OCI-LY3 (cell line): Measurements from ENCODE around the gene BBX.

Experiments used
- H2AFZ ChIP-seq: fragments of 200-600, 300-600 bp; shearing (Covaris generic); 2 replicates; pipeline ENCODE4 v1.6.0; 2014; ENCODE audit warnings: antibody characterized with exemption, low read depth, low read length
- H3K27ac ChIP-seq: fragments of 200-600, 300-600 bp; sonication (generic); 2 replicates; pipeline ENCODE4 v1.5.1; 2014; ENCODE audit warnings: mild to moderate bottlenecking, low read length, moderate library complexity, mixed read lengths
- H3K27me3 ChIP-seq: fragments of 200-600, 300-600 bp; sonication (generic); 2 replicates; pipeline ENCODE4 v1.6.1; 2014; ENCODE audit warnings: low read depth, low read length, mixed read lengths
- H3K36me3 ChIP-seq: fragments of 200-600, 300-600 bp; sonication (generic); replicated peaks from 2 replicates; pipeline ENCODE3; 2014; ENCODE audit warnings: low read depth, low read length, mixed read lengths
- H3K4me1 ChIP-seq: fragments of 300-600, 200-600 bp; sonication (generic); 2 replicates; pipeline ENCODE4 v1.6.1; 2014; ENCODE audit warnings: low read length, mixed read lengths
- H3K4me2 ChIP-seq: fragments of 200-600, 300-600 bp; sonication (generic); 2 replicates; pipeline ENCODE4 v1.6.1; 2014; ENCODE audit warnings: low read length, mixed read lengths
- H3K4me3 ChIP-seq: fragments of 300-600, 200-600 bp; sonication (generic); 2 replicates; pipeline ENCODE4 v1.5.1; 2014; ENCODE audit warnings: antibody characterized with exemption, mild to moderate bottlenecking, low read length, moderate library complexity
- H3K79me2 ChIP-seq: fragments of 300-600, 200-600 bp; shearing (Covaris generic); 2 replicates; pipeline ENCODE4 v1.6.1; 2014; ENCODE audit warnings: mild to moderate bottlenecking, low read length, mixed read lengths
- H3K9ac ChIP-seq: fragments of 300-600, 200-600 bp; shearing (Covaris generic); 2 replicates; pipeline ENCODE4 v1.6.0; 2014; ENCODE audit warnings: mild to moderate bottlenecking, low read length, moderate library complexity
- H3K9me3 ChIP-seq: fragments of 200-600, 300-600 bp; shearing (Covaris generic); 2 replicates; pipeline ENCODE4 v1.6.1; 2014; ENCODE audit warnings: low read length, mixed read lengths; ENCODE audit not compliant: insufficient read depth
- H4K20me1 ChIP-seq: fragments of 200-600, 300-600 bp; sonication (generic); 2 replicates; pipeline ENCODE4 v1.6.1; 2016; ENCODE audit warnings: low read length, mixed read lengths; ENCODE audit not compliant: insufficient read depth
- CTCF ChIP-seq: fragments of 200-600, 300-600 bp; sonication (generic); IDR thresholded peaks from 2 replicates; pipeline ENCODE4 v1.5.1; 2014; ENCODE audit warnings: antibody characterized with exemption, low read length, low read depth
- EZH2phosphoT487 ChIP-seq: fragments of 200-600 bp; shearing (Covaris generic); IDR thresholded peaks from 2 replicates; pipeline ENCODE4 v1.6.1; 2018; ENCODE audit warnings: antibody characterized with exemption, mixed run types, low read depth

The BBX gene

DNA sequence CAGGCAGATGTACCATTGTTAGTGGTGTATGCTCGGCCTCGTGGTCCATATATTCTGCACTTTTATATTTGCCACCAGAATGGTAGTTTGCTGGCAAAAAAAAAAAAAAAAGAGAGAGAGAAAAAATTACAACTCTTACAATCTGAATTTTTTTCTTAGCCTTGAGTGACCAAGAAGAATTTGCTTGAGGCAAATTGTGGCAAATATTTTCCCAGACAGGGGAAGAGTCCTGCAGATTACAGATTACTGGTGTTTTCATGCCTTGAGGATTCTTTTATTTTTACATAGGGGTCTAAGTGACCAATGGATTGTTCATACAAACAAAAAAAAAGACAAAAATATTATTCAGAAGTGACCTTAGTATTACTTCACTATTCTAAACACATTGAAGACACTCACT lies 283.3 kb downstream of the BBX start:
- peaks cover 27% of the 10 kb centered on the region for H3K36me3 ChIP-seq
- H2AFZ ChIP-seq = no peak overlapping the region
- H3K9ac ChIP-seq = no peak overlapping the region
- H3K27me3 ChIP-seq = no peaks in the 10 kb centered on the region
- H3K4me3 ChIP-seq = no peak overlapping the region
- H3K4me2 ChIP-seq = no peak overlapping the region
- no peaks in the 10 kb centered on the region for H4K20me1 ChIP-seq
- peaks cover 15% of the 10 kb centered on the region for H3K4me1 ChIP-seq
- no peak overlapping the region for H3K27ac ChIP-seq
- H3K9me3 ChIP-seq = no peaks in the 10 kb centered on the region
- no peak for TF ChIP-seq EZH2phosphoT487
- TF ChIP-seq CTCF = no peak
- no peaks in the 10 kb centered on the region for H3K79me2 ChIP-seq

GRCh38 chr3:107806536-107806935 lies 283.8 kb downstream of the BBX start:
- H3K4me1 ChIP-seq = peaks cover 15% of the 10 kb centered on the region
- H4K20me1 ChIP-seq = no peaks in the 10 kb centered on the region
- no peaks in the 10 kb centered on the region for H3K27me3 ChIP-seq
- no peak overlapping the region for H3K27ac ChIP-seq
- H3K36me3 ChIP-seq = peaks cover 25% of the 10 kb centered on the region
- H3K9me3 ChIP-seq = no peaks in the 10 kb centered on the region
- H3K4me3 ChIP-seq = no peak overlapping the region
- H3K9ac ChIP-seq = no peak overlapping the region
- H2AFZ ChIP-seq = no peak overlapping the region
- no peak overlapping the region for H3K4me2 ChIP-seq
- H3K79me2 ChIP-seq = no peaks in the 10 kb centered on the region
- TF ChIP-seq EZH2phosphoT487 (no peak), CTCF (no peak)

DNA sequence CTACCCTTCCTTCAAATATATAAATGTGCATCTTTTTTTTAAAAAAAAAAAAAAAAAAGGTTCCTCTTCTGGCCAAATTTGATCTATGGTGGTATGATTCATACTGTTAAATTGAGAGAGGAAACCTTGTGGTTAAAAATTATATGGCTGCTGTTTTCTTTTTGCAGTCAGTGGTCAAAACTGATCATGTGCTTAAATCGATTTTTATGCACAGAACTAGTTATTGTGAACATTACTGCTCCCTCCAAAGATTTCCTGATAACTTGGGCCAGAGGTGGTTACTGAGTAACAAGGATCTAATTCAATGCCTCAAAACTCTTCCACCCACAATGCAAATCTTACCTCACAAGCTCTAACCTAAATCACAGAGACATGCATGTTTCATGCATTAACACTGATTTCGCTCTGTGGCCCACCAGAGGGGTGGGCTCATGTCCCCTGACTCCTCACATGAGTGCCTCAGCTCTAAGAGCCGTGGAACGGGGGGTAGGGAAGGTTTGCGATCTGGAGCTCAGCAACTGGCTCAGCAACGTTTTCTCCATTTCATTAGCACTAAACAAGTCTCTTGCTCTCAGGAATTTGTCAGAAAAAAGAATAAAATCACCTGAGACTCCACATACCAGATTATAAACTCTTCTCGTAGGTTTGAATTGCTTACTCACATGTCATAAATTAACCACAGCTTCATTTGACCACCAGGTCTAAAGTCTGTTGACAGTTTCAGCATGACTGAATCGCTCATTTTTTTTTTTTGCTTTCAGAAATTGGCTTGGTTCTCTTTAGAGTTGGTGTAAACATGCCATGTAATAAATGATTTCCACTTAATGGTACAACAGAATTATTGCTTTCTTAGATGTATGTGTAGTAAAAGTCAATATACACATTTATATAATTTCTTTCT lies 287.7 kb downstream of the BBX start:
- peak overlapping the region; percentile 41 for H3K4me3 ChIP-seq
- peak overlapping the region; percentile 8; the same call in 1 of the 2 replicates for H3K27ac ChIP-seq
- no peaks in the 10 kb centered on the region for H3K27me3 ChIP-seq
- H3K9me3 ChIP-seq = no peaks in the 10 kb centered on the region
- H3K4me1 ChIP-seq = peaks cover 15% of the 10 kb centered on the region
- no peak overlapping the region for H2AFZ ChIP-seq
- no peaks in the 10 kb centered on the region for H3K79me2 ChIP-seq
- H3K36me3 ChIP-seq = peaks cover 12% of the 10 kb centered on the region
- H3K4me2 ChIP-seq = peak overlapping the region; percentile 66
- no peak for TF ChIP-seq CTCF
- TF ChIP-seq EZH2phosphoT487 = no peak
- H4K20me1 ChIP-seq = no peaks in the 10 kb centered on the region
- no peak overlapping the region for H3K9ac ChIP-seq

GRCh38 chr3:107813026-107813425 lies 290.3 kb downstream of the BBX start:
- Histone ChIP-seq H2AFZ (no peak overlapping the region), H3K79me2 (no peaks in the 10 kb centered on the region), H3K27ac (no peak overlapping the region), H4K20me1 (no peaks in the 10 kb centered on the region), H3K36me3 (peaks cover 5% of the 10 kb centered on the region), H3K4me2 (no peak overlapping the region), H3K4me1 (peaks cover 15% of the 10 kb centered on the region), H3K9me3 (no peaks in the 10 kb centered on the region), H3K4me3 (no peak overlapping the region), H3K27me3 (no peaks in the 10 kb centered on the region), H3K9ac (no peak overlapping the region)
- no peak for TF ChIP-seq CTCF
- no peak for TF ChIP-seq EZH2phosphoT487
